GM12878 (cell line): Measurements from ENCODE around the gene RSPH1. TPM values are rescaled to one million over a fixed set of nuclear protein-coding genes. Genes with fewer than 3 reads are reported as not detected.

Source experiments
- ATAC-seq: fragments of 200-7000 bp; cut with Tn5 transposase; 3 replicates; pipeline ENCODE4 v1.9.1; 2020; ENCODE audit warnings: mild to moderate bottlenecking, moderate library complexity
- BruUV-seq: library from RNA; stranded (reverse); fragments of 400-500 nt; replicated peaks from 2 replicates; lab custom pipeline; 2021; lab: Mats Ljungman, UMichigan
- CTCF ChIA-PET: fragments of 300-600 bp; sonication (Branson Sonifier 250); formaldehyde crosslinking; extraction: SDS; loops from one replicate; lab custom pipeline; 2021; ENCODE audit warnings: inconsistent platforms; lab: Yijun Ruan, JAX
- POLR2A ChIA-PET: fragments of 350-600 bp; formaldehyde crosslinking; extraction: SDS; loops from one replicate; lab custom pipeline; 2021; ENCODE audit warnings: inconsistent platforms; lab: Charles Lee
- RAD21 ChIA-PET: fragments of 300-600 bp; sonication (Branson Sonifier 250); formaldehyde crosslinking; loops from one replicate; lab custom pipeline; 2023; ENCODE audit warnings: antibody characterized with exemption; ENCODE audit not compliant: unreplicated experiment; lab: Charles Lee
- SMC1A ChIA-PET: fragments of 300-600 bp; sonication (Branson Sonifier 250); formaldehyde crosslinking; loops from one replicate; lab custom pipeline; 2023; ENCODE audit not compliant: unreplicated experiment, uncharacterized antibody; lab: Charles Lee
- DNase-seq: peaks from one replicate; pipeline ENCODE4 v3.0.0-alpha.2; 2011; ENCODE audit warnings: low read depth, low spot score
- FAIRE-seq: peaks from 3 replicates; lab custom pipeline; 2011; peaks lifted over from hg19 to GRCh38; lab: Jason Lieb, UNC
- H2AFZ ChIP-seq: 2 replicates; pipeline ENCODE4 v1.6.0; 2011; ENCODE audit warnings: low read depth, low read length, control low read depth; ENCODE audit not compliant: control insufficient read depth
- H3K27ac ChIP-seq: 2 replicates; pipeline ENCODE4 v1.5.1; 2011; ENCODE audit warnings: control low read depth; ENCODE audit not compliant: control insufficient read depth, insufficient read depth
- H3K27me3 ChIP-seq, 2 experiments: replicated peaks in 1 of 2; 2 replicates each; pipeline versions ENCODE4 v1.6.0 to v1.6.1; 2011; ENCODE audit warnings: low read length in 1 of 2; ENCODE audit not compliant: control insufficient read depth in 2 of 2, insufficient read depth in 2 of 2
- H3K36me3 ChIP-seq, 2 experiments: 2 replicates each; pipeline ENCODE4 v1.5.1; 2011; ENCODE audit warnings: low read length in 1 of 2; ENCODE audit not compliant: control insufficient read depth in 2 of 2, insufficient read depth in 2 of 2
- H3K4me1 ChIP-seq: 2 replicates; pipeline ENCODE4 v1.6.1; 2011; ENCODE audit warnings: mild to moderate bottlenecking, low read length, moderate library complexity, mixed read lengths; ENCODE audit not compliant: control insufficient read depth, insufficient read depth
- H3K4me2 ChIP-seq: 2 replicates; pipeline ENCODE4 v1.6.0; 2011; ENCODE audit warnings: control low read depth; ENCODE audit not compliant: control insufficient read depth, insufficient read depth
- H3K4me3 ChIP-seq: fragments of 200-600 bp; sonication (generic); 2 replicates; pipeline ENCODE4 v1.5.1; 2016
- H3K79me2 ChIP-seq: 2 replicates; pipeline ENCODE4 v1.6.0; 2011; ENCODE audit warnings: low read length; ENCODE audit not compliant: control insufficient read depth, insufficient read depth
- H3K9ac ChIP-seq: 2 replicates; pipeline ENCODE4 v1.8.0; 2011; ENCODE audit warnings: low read length, control low read depth, mixed read lengths; ENCODE audit not compliant: control insufficient read depth, insufficient read depth
- H3K9me3 ChIP-seq: replicated peaks from 3 replicates; pipeline ENCODE4 v1.5.1; 2011; ENCODE audit warnings: mild to moderate bottlenecking, low read length; ENCODE audit not compliant: control insufficient read depth, insufficient read depth
- H4K20me1 ChIP-seq: 2 replicates; pipeline ENCODE4 v1.6.0; 2011; ENCODE audit not compliant: control insufficient read depth, insufficient read depth
- ASH2L ChIP-seq: fragments of 300-600, 200-600 bp; sonication (generic); IDR thresholded peaks from 2 replicates; pipeline ENCODE4 v1.6.1; 2017; ENCODE audit warnings: low read depth, mild to moderate bottlenecking, borderline replicate concordance
- CBFB ChIP-seq: IDR thresholded peaks from 2 replicates; pipeline ENCODE4 v1.6.1; 2016; ENCODE audit warnings: antibody characterized with exemption, low read depth
- CHD1 ChIP-seq: IDR thresholded peaks from 2 replicates; pipeline ENCODE4 v1.6.1; 2012; ENCODE audit warnings: low read depth, low read length, improper control_type of control experiment
- IRF3 ChIP-seq: fragments of 450-650 bp; IDR thresholded peaks from 2 replicates; pipeline ENCODE4 v1.6.1; 2014; ENCODE audit warnings: mild to moderate bottlenecking
- MEF2B ChIP-seq: fragments of 450-650 bp; IDR thresholded peaks from 2 replicates; pipeline ENCODE4 v1.6.1; 2018; ENCODE audit warnings: mild to moderate bottlenecking, moderate library complexity; ENCODE audit not compliant: partially characterized antibody, poor library complexity, severe bottlenecking
- NR2C2 ChIP-seq: IDR thresholded peaks from 2 replicates; pipeline ENCODE4 v1.6.1; 2011; ENCODE audit warnings: borderline replicate concordance, low read depth; ENCODE audit not compliant: control insufficient read depth, insufficient read length
- POLR2A ChIP-seq: IDR thresholded peaks from 2 replicates; pipeline ENCODE4 v1.6.1; 2011; ENCODE audit warnings: low read depth, mild to moderate bottlenecking, low read length
- TARDBP ChIP-seq: IDR thresholded peaks from 2 replicates; pipeline ENCODE4 v1.6.1; 2016; ENCODE audit warnings: borderline replicate concordance
- TCF12 ChIP-seq: IDR thresholded peaks from 2 replicates; pipeline ENCODE4 v1.6.1; 2011; ENCODE audit warnings: low read depth, mild to moderate bottlenecking, low read length
- WRNIP1 ChIP-seq: IDR thresholded peaks from 2 replicates; pipeline ENCODE4 v1.6.1; 2011; ENCODE audit warnings: low read depth, low read length, improper control_type of control experiment, borderline replicate concordance
- ZNF687 ChIP-seq: fragments of 450-650 bp; IDR thresholded peaks from 2 replicates; pipeline ENCODE4 v1.6.1; 2017; ENCODE audit warnings: mild to moderate bottlenecking, moderate library complexity
- WGBS: methylation state at CpG from one replicate; pipeline ENCODE4 v1.1.6; 2016; ENCODE audit warnings: low lambda C conversion rate; ENCODE audit not compliant: insufficient replicate concordance, insufficient coverage; ENCODE audit errors: missing lambda C conversion rate; 5-methylcytosine and 5-hydroxymethylcytosine counted together
- in situ Hi-C: fragments of 300-500 bp; cut with MboI; formaldehyde crosslinking; loops from 9 replicates; pipeline ENCODE4 v1.14.3; 2018; ENCODE audit warnings: mixed read lengths
- intact Hi-C: fragments of 100-400 bp; cut with micrococcal nuclease; formaldehyde crosslinking; loops from one replicate; pipeline ENCODE4 v1.14.2; 2022; ENCODE audit not compliant: unreplicated experiment
- polyA plus RNA-seq, 11 experiments: library from polyadenylated mRNA; depleted of rRNA in 4 of 11; unstranded in 6 of 11; stranded (reverse) in 5 of 11; fragments of >200 nt; fragmentation: Nextera tagmentation in 4 of 11; fragmentation: Illumina TruSeq in 1 of 11; extraction: Ambion mirVana in 4 of 11; extraction: Trizol in 1 of 11; gene quantifications; 1 replicate in 1 of 11; 2 replicates in 10 of 11; pipeline versions ENCODE4 v1.2.1 to v1.2.3, GENCODE V29; 2011 to 2016; ENCODE audit warnings: inconsistent platforms in 2 of 11, missing spikeins in 2 of 11, low read depth in 1 of 11
- total RNA-seq, 4 experiments: library from RNA; depleted of rRNA in 3 of 4; stranded (reverse); fragments of >200 nt in 3 of 4; fragmentation: Illumina TruSeq in 1 of 4; extraction: Trizol in 1 of 4; gene quantifications; 2 replicates each; pipeline versions ENCODE4 v1.2.1 to v1.2.3, GENCODE V29; 2013 to 2021

RSPH1 gene
- total and polyA plus RNA-seq, 10 of the 15 experiments (the other 5 are each of a cell fraction or from before 2014, with no cell fraction given), result 0.11 to 1.4 (median 0.38) TPM

GRCh38 chr21:42495027-42495426 lies 997 bp downstream of the RSPH1 start:
- H3K79me2 ChIP-seq, result no peaks in the 10 kb centered on the region
- no peak for FAIRE-seq
- H3K9me3 ChIP-seq, result no peaks in the 10 kb centered on the region
- no peak for TF ChIP-seq CHD1
- TF ChIP-seq CBFB, result no peak
- TF ChIP-seq TARDBP, result no peak
- TF ChIP-seq ASH2L, result no peak
- no peak for TF ChIP-seq WRNIP1
- TF ChIP-seq IRF3, result no peak
- TF ChIP-seq NR2C2, result no peak
- TF ChIP-seq POLR2A, result no peak
- TF ChIP-seq MEF2B, result no peak
- no peak for TF ChIP-seq TCF12
- no peak for TF ChIP-seq ZNF687
- TF ChIP-seq, all 136 proteins: peak for 0
- ATAC-seq, result no peak
- Histone ChIP-seq H3K4me2 (no peak overlapping the region; the same call in 1 of the 2 replicates), H3K36me3 (no peaks in the 10 kb centered on the region), H4K20me1 (no peaks in the 10 kb centered on the region), H3K4me3 (no peak overlapping the region), H2AFZ (no peak overlapping the region), H3K27ac (no peak overlapping the region), H3K4me1 (peaks cover 14% of the 10 kb centered on the region), H3K27me3 (no peaks in the 10 kb centered on the region), H3K9ac (no peak overlapping the region)
- CTCF ChIA-PET, result interaction anchor here (0.7 to 1.7 kb wide), 4 partner anchors 17 to 42 kb away, joined by 3 to 7 read pairs (median 4); no protein-coding TSS in a partner anchor
- BruUV-seq, result no TSS peak
- RAD21 ChIA-PET, result interaction anchor here (1.1 to 2.4 kb wide), 4 partner anchors 11 to 41 kb away, joined by 3 to 11 read pairs (median 6); no protein-coding TSS in a partner anchor
- SMC1A ChIA-PET, result interaction anchor here (1.2 to 3.0 kb wide), 5 partner anchors 12 to 41 kb away, joined by 3 to 12 read pairs (median 4); no protein-coding TSS in a partner anchor
- no peak for DNase-seq
- in situ Hi-C loops (no loop called here), intact Hi-C loops (no loop called here)
- POLR2A ChIA-PET, result interaction anchor here (0.6 to 1.2 kb wide), 3 partner anchors 9 to 41 kb away, joined by 3 to 5 read pairs (median 3); no protein-coding TSS in a partner anchor
- WGBS, result 77% methylated on average over 5 of the region's 5 CpGs
